WERI-Rb-1 (cell line): Measurements from ENCODE around the gene PTPRD.

ENCODE experiments used
- DNase-seq: peaks from one replicate; pipeline ENCODE4 v3.0.0-alpha.2; 2020
- H3K27ac ChIP-seq: fragments of 250-450 bp; sonication (Bioruptor Pico); 2 replicates; pipeline ENCODE4 v1.5.1; 2020; ENCODE audit warnings: mild to moderate bottlenecking, moderate library complexity
- H3K27me3 ChIP-seq: fragments of 250-450 bp; sonication (Bioruptor Pico); 2 replicates; pipeline ENCODE4 v1.5.1; 2021; ENCODE audit warnings: mild to moderate bottlenecking, low read depth, moderate library complexity; ENCODE audit not compliant: insufficient read depth, severe bottlenecking
- H3K36me3 ChIP-seq: fragments of 250-450 bp; sonication (Bioruptor Pico); 2 replicates; pipeline ENCODE4 v1.5.1; 2020; ENCODE audit warnings: mild to moderate bottlenecking, moderate library complexity
- H3K4me3 ChIP-seq: 2 replicates; pipeline ENCODE4 v1.5.1; 2011; ENCODE audit warnings: low read depth, mild to moderate bottlenecking, control low read depth, low read length
- H3K9me3 ChIP-seq: fragments of 250-450 bp; sonication (Bioruptor Pico); 2 replicates; pipeline ENCODE4 v1.5.1; 2021; ENCODE audit warnings: mild to moderate bottlenecking, moderate library complexity; ENCODE audit not compliant: severe bottlenecking
- CTCF ChIP-seq: IDR thresholded peaks from 2 replicates; pipeline ENCODE4 v1.5.1; 2011; ENCODE audit warnings: low read depth, mild to moderate bottlenecking, control low read depth, inconsistent platforms, low read length

PTPRD gene

GRCh38 chr9:10250219-10250618, 362.6 kb downstream of the PTPRD start:
- DNase-seq = no peak
- Histone ChIP-seq H3K27ac (no peak overlapping the region), H3K27me3 (no peaks in the 10 kb centered on the region), H3K36me3 (no peaks in the 10 kb centered on the region), H3K4me3 (no peak overlapping the region), H3K9me3 (no peaks in the 10 kb centered on the region)
- TF ChIP-seq CTCF = no peak

DNA sequence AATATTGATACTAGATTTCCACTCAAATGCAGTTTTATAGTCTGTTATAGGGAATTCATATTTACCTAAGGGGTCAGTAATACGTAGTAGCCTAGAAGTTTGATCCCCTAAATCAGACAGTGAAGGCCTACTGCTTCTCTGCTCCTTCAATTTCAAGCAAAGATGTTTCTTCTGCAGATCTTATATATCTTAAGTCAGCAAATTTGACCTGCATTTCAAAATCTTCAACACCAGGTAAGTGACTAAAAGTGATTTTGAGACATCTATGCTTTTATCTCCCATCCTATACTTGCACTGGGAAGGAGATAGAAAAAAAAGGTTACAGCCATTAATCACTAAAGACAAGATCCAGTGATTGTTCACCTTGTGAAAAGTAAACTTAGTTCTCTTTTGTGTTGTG, 363.9 kb downstream of the PTPRD start:
- H3K4me3 ChIP-seq = no peak overlapping the region
- no peak for TF ChIP-seq CTCF
- no peak overlapping the region for H3K27ac ChIP-seq
- no peaks in the 10 kb centered on the region for H3K9me3 ChIP-seq
- no peaks in the 10 kb centered on the region for H3K36me3 ChIP-seq
- DNase-seq = no peak
- H3K27me3 ChIP-seq = no peaks in the 10 kb centered on the region

DNA sequence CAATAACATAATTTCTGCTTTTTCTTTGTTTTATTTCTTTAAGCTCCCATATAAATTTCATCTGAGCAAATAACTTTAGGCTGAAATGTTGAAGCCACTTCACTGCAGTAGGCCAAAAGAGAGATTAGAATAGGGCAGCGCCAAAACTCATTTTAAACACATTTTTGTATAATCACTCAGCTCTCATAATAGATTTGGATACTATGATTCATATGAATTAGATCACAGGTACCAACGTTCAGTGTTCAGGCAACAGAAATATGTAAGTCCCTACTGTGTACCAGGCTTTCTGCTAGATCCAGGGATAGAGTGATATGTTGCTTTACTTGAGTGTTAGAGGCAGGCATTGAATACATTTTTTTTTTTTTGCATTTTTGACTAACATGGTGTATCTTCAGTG, 370.5 kb downstream of the PTPRD start:
- no peak for TF ChIP-seq CTCF
- H3K36me3 ChIP-seq = no peaks in the 10 kb centered on the region
- no peak overlapping the region for H3K27ac ChIP-seq
- H3K27me3 ChIP-seq = no peaks in the 10 kb centered on the region
- DNase-seq = no peak
- no peaks in the 10 kb centered on the region for H3K9me3 ChIP-seq
- H3K4me3 ChIP-seq = no peak overlapping the region

DNA sequence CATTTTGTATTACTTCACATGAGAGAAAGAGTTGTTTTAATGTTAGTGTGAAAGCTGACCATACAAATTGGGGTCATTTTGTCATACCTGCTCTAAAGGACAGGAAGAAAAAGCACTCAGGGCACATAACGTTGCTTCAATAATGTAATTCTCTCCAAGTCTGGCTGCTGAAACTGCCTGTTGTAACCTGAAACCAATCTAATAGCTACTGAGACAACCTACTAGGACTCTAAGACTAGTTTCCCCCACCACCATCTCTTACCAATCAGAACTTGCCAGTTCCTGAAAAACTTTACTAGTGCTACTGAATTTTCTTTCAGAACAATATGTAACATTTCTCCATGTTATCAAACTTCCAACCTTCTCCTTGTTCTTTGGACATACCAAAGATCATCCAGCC, 374.7 kb downstream of the PTPRD start:
- no peak for TF ChIP-seq CTCF
- Histone ChIP-seq H3K4me3 (no peak overlapping the region), H3K27ac (no peak overlapping the region), H3K27me3 (no peaks in the 10 kb centered on the region), H3K36me3 (no peaks in the 10 kb centered on the region), H3K9me3 (no peaks in the 10 kb centered on the region)
- no peak for DNase-seq

DNA sequence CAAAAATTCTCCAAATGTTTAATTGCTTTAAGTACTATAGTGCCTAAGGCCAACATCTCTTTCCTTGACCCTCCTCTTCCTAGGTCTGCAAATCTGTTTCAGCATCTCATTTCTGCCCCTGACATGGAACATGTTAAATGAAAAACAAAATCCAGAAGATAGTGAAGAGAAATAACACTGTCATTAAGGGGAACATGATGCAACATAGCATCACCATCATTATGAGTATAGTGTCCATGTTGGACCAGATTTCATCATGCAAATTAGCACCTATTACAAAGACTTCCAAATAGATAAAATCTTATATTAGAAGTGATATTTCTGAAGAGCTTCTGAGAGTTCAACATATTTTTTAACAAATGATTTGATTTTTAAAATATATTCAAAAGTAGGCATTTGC, 375.2 kb downstream of the PTPRD start:
- no peak overlapping the region for H3K27ac ChIP-seq
- TF ChIP-seq CTCF = no peak
- H3K9me3 ChIP-seq = no peaks in the 10 kb centered on the region
- no peak for DNase-seq
- no peaks in the 10 kb centered on the region for H3K36me3 ChIP-seq
- no peaks in the 10 kb centered on the region for H3K27me3 ChIP-seq
- no peak overlapping the region for H3K4me3 ChIP-seq

DNA sequence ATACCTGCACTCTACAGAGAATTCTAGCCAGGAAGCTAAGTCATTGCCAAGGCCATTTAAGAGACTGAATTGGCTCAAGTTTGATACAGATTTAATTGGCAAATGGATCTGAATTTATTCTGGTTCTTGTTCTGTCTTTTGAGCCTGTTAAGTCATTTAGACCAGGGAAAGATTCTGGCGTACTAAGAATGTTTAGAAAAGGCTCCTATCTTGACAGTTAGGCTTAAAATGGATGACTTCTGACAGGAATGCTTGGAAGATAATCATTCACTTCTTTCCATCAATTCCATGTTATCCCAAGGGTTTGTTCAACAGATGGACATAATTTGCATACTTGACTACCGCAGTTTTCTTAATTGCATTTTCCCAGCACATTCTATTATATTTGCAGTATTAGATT, 376.6 kb downstream of the PTPRD start:
- H3K4me3 ChIP-seq = no peak overlapping the region
- no peak for TF ChIP-seq CTCF
- no peaks in the 10 kb centered on the region for H3K36me3 ChIP-seq
- DNase-seq = no peak
- H3K9me3 ChIP-seq = no peaks in the 10 kb centered on the region
- H3K27me3 ChIP-seq = no peaks in the 10 kb centered on the region
- H3K27ac ChIP-seq = no peak overlapping the region
